Lung (tissue), 12 donors: ENCODE measurements around the gene LRP2. TPM values are rescaled to one million over a fixed set of nuclear protein-coding genes. Genes with fewer than 3 reads are reported as not detected.
A peak's percentile ranks its signal among the peaks of the same experiment; 100 is the strongest.
"Not testable (repeated sequence)": the region's sequence is repeated elsewhere in the genome, so short reads cannot be mapped to it uniquely, and the experiment has no call there.

ENCODE experiments used
- ATAC-seq: fragments of 200-7000 bp; cut with Tn5 transposase; one replicate; pipeline ENCODE4 v1.9.1; 2020; ENCODE audit warnings: moderate number of reproducible peaks; ENCODE audit not compliant: insufficient read depth, low FRiP score
- DNase-seq, 3 donors: peaks; one replicate each; pipeline ENCODE4 v3.0.0-alpha.2; 2013 to 2017
- H3K27ac ChIP-seq, 2 donors: one replicate each; pipeline ENCODE4 v1.5.1; 2013; ENCODE audit warnings: mild to moderate bottlenecking in 2 of 2, moderate library complexity in 2 of 2, control low read depth in 1 of 2, inconsistent platforms in 1 of 2, low read depth in 1 of 2, low read length in 1 of 2
- H3K27me3 ChIP-seq, 3 donors: one replicate each; pipeline ENCODE4 v1.5.1; 2013; ENCODE audit warnings: low read length in 2 of 3; ENCODE audit not compliant: control insufficient read depth in 3 of 3, insufficient read depth in 3 of 3
- H3K36me3 ChIP-seq, 4 donors: one replicate each; pipeline ENCODE4 v1.5.1; 2013; ENCODE audit warnings: low read length in 4 of 4, mild to moderate bottlenecking in 1 of 4, moderate library complexity in 1 of 4; ENCODE audit not compliant: control insufficient read depth in 4 of 4, insufficient read depth in 4 of 4
- H3K4me1 ChIP-seq, 5 donors: one replicate each; pipeline ENCODE4 v1.5.1; 2013; ENCODE audit warnings: low read length in 5 of 5, mild to moderate bottlenecking in 2 of 5, moderate library complexity in 1 of 5; ENCODE audit not compliant: control insufficient read depth in 5 of 5, insufficient read depth in 5 of 5
- H3K4me3 ChIP-seq: one replicate; pipeline ENCODE4 v1.5.1; 2013; ENCODE audit warnings: mild to moderate bottlenecking, control low read depth, moderate library complexity
- H3K9ac ChIP-seq, 2 donors: one replicate each; pipeline ENCODE4 v1.5.1; 2013; ENCODE audit warnings: low read length in 2 of 2, control low read depth in 1 of 2; ENCODE audit not compliant: insufficient read depth in 1 of 2
- H3K9me3 ChIP-seq, 4 donors: one replicate each; pipeline ENCODE4 v1.5.1; 2013; ENCODE audit warnings: low read length in 3 of 4, mild to moderate bottlenecking in 1 of 4, moderate library complexity in 1 of 4; ENCODE audit not compliant: control insufficient read depth in 4 of 4, insufficient read depth in 3 of 4
- WGBS, 2 donors: extraction: QIAGEN DNeasy Blood & Tissue Kit; methylation state at CpG; one replicate each; pipeline ENCODE4 v1.1.7; 2013; 5-methylcytosine and 5-hydroxymethylcytosine counted together
- polyA plus RNA-seq, 2 donors: library from polyadenylated mRNA; stranded (reverse); fragments of 200-250 nt; gene quantifications; one replicate each; pipeline ENCODE4 v1.2.1, GENCODE V29; 2013
- total RNA-seq, 2 donors: library from RNA; depleted of rRNA in 1 of 2; stranded (reverse); fragments of >200 nt in 1 of 2; gene quantifications; one replicate each; pipeline ENCODE4 v1.2.1, GENCODE V29; 2014 to 2021
- TF ChIP-seq, protein P1 (sequence below): IDR thresholded peaks from 2 replicates; pipeline ENCODE4 v1.5.1; 2012; ENCODE audit warnings: mild to moderate bottlenecking; ENCODE audit errors: control extremely low read depth, extremely low read depth
- donor health status: control.
- donor health status: control.
- donor health status: Bipolar disorder and iron deficiency.
- donor health status: healthy.
- donor health status: DM: yes; HTN: yes; CAD: no.

Gene LRP2
- total and polyA plus RNA-seq, 4 donors, result 2.4 to 39.5 (median 15.8) TPM

DNA sequence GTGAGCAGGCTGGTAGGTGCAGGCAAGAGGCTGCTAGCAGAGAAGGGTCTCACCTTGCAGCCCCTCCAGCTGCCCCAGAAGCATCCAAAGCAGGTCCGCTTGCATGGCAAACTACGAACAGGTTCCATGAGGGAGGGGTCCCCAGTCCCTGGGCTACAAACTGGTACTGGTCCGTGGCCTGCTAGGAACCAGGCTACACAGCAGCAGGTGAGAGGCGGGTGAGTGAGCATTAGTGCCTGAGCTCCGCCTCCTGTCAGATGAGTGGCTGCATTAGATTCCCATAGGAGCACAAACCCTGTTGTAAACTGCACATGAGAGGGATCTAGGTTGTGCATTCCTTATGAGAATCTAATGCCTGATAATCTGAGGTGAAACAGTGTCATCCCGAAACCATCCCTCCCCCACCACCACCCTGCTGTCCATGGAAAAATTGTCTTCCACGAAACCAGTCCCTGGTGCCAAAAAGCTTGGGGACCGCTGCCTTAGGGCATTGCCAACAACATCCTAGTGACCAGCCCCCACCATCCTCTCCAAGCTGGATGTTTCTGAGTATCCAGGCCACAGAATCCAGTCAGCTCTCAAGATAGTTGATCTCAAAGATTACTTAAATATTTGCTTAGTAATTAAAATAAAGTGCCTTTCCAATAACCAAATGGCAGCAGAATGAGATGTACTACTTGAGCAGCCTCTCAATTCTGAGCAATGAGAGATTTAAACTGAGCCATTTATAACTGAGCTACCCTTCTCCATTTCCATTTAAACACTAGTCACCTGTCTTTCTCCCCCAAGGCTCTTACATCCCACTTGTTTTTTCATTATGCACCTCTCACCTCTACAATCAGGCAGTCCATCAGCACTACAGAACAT is 32.4 kb downstream of the LRP2 start:
- 73 to 86% methylated on average over 8 of the region's 8 CpGs for WGBS, 2 donors
- Histone ChIP-seq H3K4me1 (peaks cover 0 to 6% (median 0%) of the 10 kb centered on the region in 5 donors), H3K9ac (no peak overlapping the region), H3K36me3 (no peaks in the 10 kb centered on the region), H3K9me3 (no peaks in the 10 kb centered on the region), H3K4me3 (no peak overlapping the region), H3K27me3 (no peaks in the 10 kb centered on the region), H3K27ac (no peak overlapping the region)
- DNase-seq (no peak), ATAC-seq (peak; percentile 60)
- TF ChIP-seq, protein P1, sequence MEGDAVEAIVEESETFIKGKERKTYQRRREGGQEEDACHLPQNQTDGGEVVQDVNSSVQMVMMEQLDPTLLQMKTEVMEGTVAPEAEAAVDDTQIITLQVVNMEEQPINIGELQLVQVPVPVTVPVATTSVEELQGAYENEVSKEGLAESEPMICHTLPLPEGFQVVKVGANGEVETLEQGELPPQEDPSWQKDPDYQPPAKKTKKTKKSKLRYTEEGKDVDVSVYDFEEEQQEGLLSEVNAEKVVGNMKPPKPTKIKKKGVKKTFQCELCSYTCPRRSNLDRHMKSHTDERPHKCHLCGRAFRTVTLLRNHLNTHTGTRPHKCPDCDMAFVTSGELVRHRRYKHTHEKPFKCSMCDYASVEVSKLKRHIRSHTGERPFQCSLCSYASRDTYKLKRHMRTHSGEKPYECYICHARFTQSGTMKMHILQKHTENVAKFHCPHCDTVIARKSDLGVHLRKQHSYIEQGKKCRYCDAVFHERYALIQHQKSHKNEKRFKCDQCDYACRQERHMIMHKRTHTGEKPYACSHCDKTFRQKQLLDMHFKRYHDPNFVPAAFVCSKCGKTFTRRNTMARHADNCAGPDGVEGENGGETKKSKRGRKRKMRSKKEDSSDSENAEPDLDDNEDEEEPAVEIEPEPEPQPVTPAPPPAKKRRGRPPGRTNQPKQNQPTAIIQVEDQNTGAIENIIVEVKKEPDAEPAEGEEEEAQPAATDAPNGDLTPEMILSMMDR, result no peak

GRCh38 chr2:169328785-169329184 is 33.5 kb downstream of the LRP2 start:
- TF ChIP-seq, protein P1, result no peak
- Histone ChIP-seq H3K27ac (no peak overlapping the region), H3K9ac (no peak overlapping the region), H3K27me3 (no peaks in the 10 kb centered on the region), H3K9me3 (no peaks in the 10 kb centered on the region), H3K36me3 (no peaks in the 10 kb centered on the region), H3K4me1 (peaks cover 0 to 6% (median 0%) of the 10 kb centered on the region in 5 donors), H3K4me3 (no peak overlapping the region)
- 91 to 93% methylated on average over 3 of the region's 3 CpGs for WGBS, 2 donors
- ATAC-seq (no peak), DNase-seq (no peak)

DNA sequence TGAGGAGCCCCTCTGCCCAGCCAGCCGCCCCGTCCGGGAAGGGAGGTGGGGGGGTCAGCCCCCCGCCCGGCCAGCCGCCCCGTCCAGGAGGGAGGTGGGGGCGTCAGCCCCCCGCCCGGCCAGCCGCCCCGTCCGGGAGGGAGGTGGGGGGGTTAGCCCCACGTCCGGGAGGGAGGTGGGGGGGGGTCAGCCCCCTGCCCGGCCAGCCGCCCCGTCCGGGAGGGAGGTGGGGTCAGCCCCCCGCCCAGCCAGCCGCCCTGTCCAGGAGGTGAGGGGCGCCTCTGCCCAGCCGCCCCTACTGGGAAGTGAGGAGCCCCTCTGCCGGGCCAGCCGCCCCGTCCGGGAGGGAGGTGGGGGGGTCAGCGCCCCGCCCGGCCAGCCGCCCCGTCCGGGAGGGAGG is 34.5 kb downstream of the LRP2 start:
- not testable (repeated sequence) for H3K27ac ChIP-seq, H3K9me3 ChIP-seq, H3K27me3 ChIP-seq, DNase-seq, H3K36me3 ChIP-seq, H3K4me1 ChIP-seq, H3K9ac ChIP-seq, ATAC-seq, H3K4me3 ChIP-seq
- 96% methylated on average over 33 of the region's 33 CpGs; no CpG with 5 or more reads in 1 of the 2 donors for WGBS, 2 donors

- not testable (repeated sequence) for H3K4me1 ChIP-seq, H3K27ac ChIP-seq, DNase-seq, H3K27me3 ChIP-seq, H3K9me3 ChIP-seq, ATAC-seq, H3K9ac ChIP-seq, H3K4me3 ChIP-seq, H3K36me3 ChIP-seq
- whole genome bisulfite sequencing, 2 donors, result no CpG with 5 or more reads among the region's 4 CpGs
Measured at GRCh38 chr2:169325886-169326285, 36.4 kb downstream of the LRP2 start.
